Stimulated activated CD8-positive, alpha-beta memory T cell treated with anti-CD3 and anti-CD28 coated beads, Interleukin-12 subunit alpha, Interleukin-12 subunit beta, amount 100 ng/mL, for 1 hour (primary cell): Measurements from ENCODE around the gene EAF1.
"Not testable (repeated sequence)": the region's sequence is repeated elsewhere in the genome, so short reads cannot be mapped to it uniquely, and the experiment has no call there.

Experiments
- DNase-seq: peaks from one replicate; pipeline ENCODE4 v3.0.0-alpha.2; 2020; ENCODE audit warnings: low read depth

The EAF1 gene

GRCh38 chr3:15452156-15452555 is 24.8 kb downstream of the EAF1 start:
- DNase-seq, result no peak

GRCh38 chr3:15452961-15453360 is 25.6 kb downstream of the EAF1 start:
- no peak for DNase-seq

- no peak for DNase-seq
These were observed 26.1 kb downstream of the EAF1 start for GRCh38 chr3:15453501-15453900.

- DNase-seq, result no peak
These were observed 26.7 kb downstream of the EAF1 start for GRCh38 chr3:15453991-15454625.

GRCh38 chr3:15454965-15455364 is 27.6 kb downstream of the EAF1 start:
- DNase-seq, result no peak

- DNase-seq, result no peak
These were observed 28.4 kb downstream of the EAF1 start for GRCh38 chr3:15455756-15456155.

GRCh38 chr3:15456321-15456720 is 28.9 kb downstream of the EAF1 start:
- DNase-seq, result no peak

GRCh38 chr3:15456915-15457314 is 29.5 kb downstream of the EAF1 start:
- DNase-seq, result not testable (repeated sequence)

- no peak for DNase-seq
These were observed 30.9 kb downstream of the EAF1 start for GRCh38 chr3:15458212-15458780.

- no peak for DNase-seq
These were observed 33.6 kb downstream of the EAF1 start for GRCh38 chr3:15460891-15461531.

- no peak for DNase-seq
These were observed 35.1 kb downstream of the EAF1 start for GRCh38 chr3:15462451-15462850.

GRCh38 chr3:15465876-15466585 is 38.6 kb downstream of the EAF1 start:
- DNase-seq, result no peak

GRCh38 chr3:15467227-15468181 is 40.1 kb downstream of the EAF1 start:
- no peak for DNase-seq

GRCh38 chr3:15470261-15470660 is 42.9 kb downstream of the EAF1 start:
- no peak for DNase-seq

- no peak for DNase-seq
These were observed 43.5 kb downstream of the EAF1 start for GRCh38 chr3:15470849-15471248.

- DNase-seq, result no peak
These were observed 44.5 kb downstream of the EAF1 start for GRCh38 chr3:15471861-15472260.

- no peak for DNase-seq
These were observed 47.8 kb downstream of the EAF1 start for GRCh38 chr3:15475161-15475560.

- no peak for DNase-seq
These were observed 49.0 kb downstream of the EAF1 start for GRCh38 chr3:15476378-15476777.

- DNase-seq, result no peak
These were observed 50.7 kb downstream of the EAF1 start for GRCh38 chr3:15477951-15478639.

GRCh38 chr3:15478640-15478979 is 51.2 kb downstream of the EAF1 start:
- no peak for DNase-seq
